Activated T-cell treated with anti-CD3 and anti-CD28 coated beads for 24 hours (primary cell): Measurements from ENCODE around the gene STK32C.
"Not testable (repeated sequence)": the region's sequence is repeated elsewhere in the genome, so short reads cannot be mapped to it uniquely, and the experiment has no call there.

Experiments used
- DNase-seq: peaks from one replicate; pipeline ENCODE4 v3.0.0-alpha.2; 2020; ENCODE audit warnings: low read depth

Gene STK32C

GRCh38 chr10:132317477-132317876, 9.7 kb upstream of the STK32C start:
- DNase-seq: not testable (repeated sequence)

GRCh38 chr10:132316133-132316532, 8.4 kb upstream of the STK32C start:
- no peak for DNase-seq

GRCh38 chr10:132314881-132315280, 7.1 kb upstream of the STK32C start:
- DNase-seq: not testable (repeated sequence)

- DNase-seq: no peak
These were observed 6.6 kb upstream of the STK32C start for GRCh38 chr10:132314336-132314735.

- DNase-seq: no peak
These were observed 6.1 kb upstream of the STK32C start for GRCh38 chr10:132313865-132314264.

- no peak for DNase-seq
These were observed 5.6 kb upstream of the STK32C start for GRCh38 chr10:132313305-132313704.

GRCh38 chr10:132311338-132311939, 3.7 kb upstream of the STK32C start:
- DNase-seq: no peak

GRCh38 chr10:132310701-132311337, 3.1 kb upstream of the STK32C start:
- no peak for DNase-seq

- no peak for DNase-seq
These were observed 2.3 kb upstream of the STK32C start for GRCh38 chr10:132309879-132310591.

GRCh38 chr10:132309471-132309865, 1.7 kb upstream of the STK32C start:
- no peak for DNase-seq

- DNase-seq: no peak
These were observed 1.1 kb upstream of the STK32C start for GRCh38 chr10:132308587-132309470.

GRCh38 chr10:132306864-132307751, 642 bp downstream of the STK32C start:
- DNase-seq: no peak

GRCh38 chr10:132306343-132306685, 1.4 kb downstream of the STK32C start:
- DNase-seq: no peak

GRCh38 chr10:132305654-132306342, 2.0 kb downstream of the STK32C start:
- DNase-seq: no peak

GRCh38 chr10:132304756-132305509, 2.8 kb downstream of the STK32C start:
- no peak for DNase-seq

- DNase-seq: no peak
These were observed 4.2 kb downstream of the STK32C start for GRCh38 chr10:132303361-132304115.

- DNase-seq: no peak
These were observed 5.1 kb downstream of the STK32C start for GRCh38 chr10:132302421-132303310.
